GM19463 (cell line): ENCODE data around the gene DLGAP4.

Experiments used
- ATAC-seq: cut with Tn5 transposase; IDR thresholded peaks from one replicate; pipeline ENCODE4 v1.9.1; 2021; ENCODE audit warnings: mild to moderate bottlenecking, moderate library complexity; ENCODE audit not compliant: unreplicated experiment

DLGAP4 gene

GRCh38 chr20:36320261-36320897 lies 14.2 kb downstream of the DLGAP4 start:
- no peak for ATAC-seq

GRCh38 chr20:36320898-36321695 lies 15.0 kb downstream of the DLGAP4 start:
- no peak for ATAC-seq

GRCh38 chr20:36322131-36322530 lies 16.0 kb downstream of the DLGAP4 start:
- no peak for ATAC-seq

- no peak for ATAC-seq
Measured at GRCh38 chr20:36330091-36330490, 24.0 kb downstream of the DLGAP4 start.

- no peak for ATAC-seq
Measured at GRCh38 chr20:36331209-36331608, 25.1 kb downstream of the DLGAP4 start.

GRCh38 chr20:36333841-36334240 lies 27.7 kb downstream of the DLGAP4 start:
- ATAC-seq = no peak

- no peak for ATAC-seq
Measured at GRCh38 chr20:36334281-36335205, 28.4 kb downstream of the DLGAP4 start.

- no peak for ATAC-seq
Measured at GRCh38 chr20:36335206-36335870, 29.2 kb downstream of the DLGAP4 start.

- no peak for ATAC-seq
Measured at GRCh38 chr20:36336204-36336603, 30.1 kb downstream of the DLGAP4 start.

GRCh38 chr20:36336954-36337704 lies 31.0 kb downstream of the DLGAP4 start:
- no peak for ATAC-seq

- ATAC-seq = no peak
Measured at GRCh38 chr20:36337886-36338285, 31.7 kb downstream of the DLGAP4 start.

GRCh38 chr20:36339646-36340592 lies 33.8 kb downstream of the DLGAP4 start:
- no peak for ATAC-seq

GRCh38 chr20:36340593-36340990 lies 34.5 kb downstream of the DLGAP4 start:
- ATAC-seq = no peak

- no peak for ATAC-seq
Measured at GRCh38 chr20:36341331-36342020, 35.3 kb downstream of the DLGAP4 start.

GRCh38 chr20:36342331-36343120 lies 36.4 kb downstream of the DLGAP4 start:
- ATAC-seq = no peak

- ATAC-seq = no peak
Measured at GRCh38 chr20:36343641-36344040, 37.5 kb downstream of the DLGAP4 start.

- ATAC-seq = no peak
Measured at GRCh38 chr20:36344517-36345132, 38.5 kb downstream of the DLGAP4 start.
